Subcutaneous adipose tissue (tissue), 4 donors: ENCODE data around the gene EPS15. TPM values are rescaled to one million over a fixed set of nuclear protein-coding genes. Genes with fewer than 3 reads are reported as not detected.

ENCODE experiments used
- CTCF ChIP-seq: fragments of 450-650 bp; IDR thresholded peaks from one replicate; pipeline ENCODE4 v1.5.1; 2016; ENCODE audit warnings: low read depth, mild to moderate bottlenecking, control low read depth, antibody characterized with exemption, moderate library complexity
- total RNA-seq, 4 donors: library from RNA; depleted of rRNA; stranded (reverse); fragments of >200 nt; gene quantifications; one replicate each; pipeline ENCODE4 v1.1.0, GENCODE V29; 2016

EPS15 gene
- total RNA-seq, 4 donors from 2014 or later = 135 to 148 (median 145) TPM

- TF ChIP-seq CTCF = no peak
Measured at GRCh38 chr1:51435878-51436277, 83.2 kb downstream of the EPS15 start.

DNA sequence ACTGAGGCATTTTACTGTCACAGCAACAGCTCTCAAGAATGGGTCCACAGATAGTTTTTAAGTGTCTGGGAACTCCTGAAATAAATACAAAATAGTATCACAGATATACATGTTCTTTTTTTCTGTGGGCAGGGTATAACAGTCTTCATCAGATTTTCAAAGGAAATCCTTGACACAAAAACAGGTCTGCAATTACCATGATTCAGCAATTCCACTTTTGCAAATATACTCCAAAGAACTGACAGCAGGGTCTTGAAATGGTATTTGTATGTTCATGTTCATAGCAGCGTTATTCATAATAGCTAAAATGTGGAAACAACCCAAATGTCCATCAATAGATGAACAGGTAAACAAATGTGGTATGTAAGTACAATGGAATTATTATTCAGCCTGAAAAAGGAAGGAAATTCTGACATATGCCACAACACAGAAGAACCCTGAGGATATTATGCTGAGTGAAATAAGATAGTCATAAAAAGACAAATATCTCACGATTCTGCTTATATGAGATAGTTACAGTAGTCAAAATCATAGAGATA lies 85.0 kb downstream of the EPS15 start:
- TF ChIP-seq CTCF = no peak

DNA sequence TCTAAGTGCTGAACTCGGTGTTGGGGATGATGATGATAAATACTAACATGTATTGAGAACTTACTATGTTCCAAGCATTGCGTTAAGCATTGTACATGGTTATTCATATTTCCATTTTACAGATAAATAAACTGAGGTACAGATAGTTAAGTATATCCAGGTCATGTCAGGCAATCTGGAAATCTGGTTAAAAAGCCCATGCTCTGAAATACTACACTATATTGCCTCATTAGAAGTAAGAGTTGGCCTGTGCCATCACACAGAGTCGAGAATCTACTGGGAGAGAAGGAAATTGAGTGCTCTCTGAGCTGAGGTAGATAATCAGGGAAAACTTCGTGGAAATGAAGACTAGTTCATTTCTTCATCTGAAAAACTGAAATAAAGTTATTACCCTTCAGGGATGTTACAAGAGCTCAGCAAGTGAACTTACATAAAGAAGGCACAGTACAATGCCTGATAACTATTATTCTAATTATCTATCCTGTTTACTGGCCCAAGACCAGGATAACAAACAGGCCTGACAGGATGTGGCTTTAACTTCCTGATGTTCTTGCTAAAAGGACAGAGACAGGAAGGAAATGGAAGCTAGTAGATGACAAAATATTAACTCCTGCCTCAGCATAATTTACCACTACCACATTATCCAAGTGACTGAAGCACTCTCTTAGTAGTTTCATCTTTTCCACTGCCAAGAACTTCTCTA lies 85.6 kb downstream of the EPS15 start:
- TF ChIP-seq CTCF = no peak

DNA sequence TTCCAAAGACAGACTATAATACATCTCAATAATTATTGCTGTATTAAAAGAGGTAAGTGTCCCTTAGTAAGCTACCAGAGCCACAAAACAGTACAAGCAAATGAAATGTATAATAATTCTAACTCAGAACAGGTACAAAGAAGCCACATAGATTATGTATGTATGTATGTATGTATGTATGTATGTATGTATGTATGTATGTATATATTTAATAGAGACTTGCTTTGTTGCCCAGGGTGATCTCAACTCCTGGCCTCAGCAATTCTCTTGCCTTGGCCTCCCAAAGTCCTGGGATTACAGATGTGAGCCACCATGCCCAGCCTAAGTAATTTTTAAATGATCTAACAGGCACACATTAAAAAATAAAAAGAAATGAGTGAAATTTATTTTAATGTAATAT lies 86.9 kb downstream of the EPS15 start:
- no peak for TF ChIP-seq CTCF

- no peak for TF ChIP-seq CTCF
Measured at GRCh38 chr1:51427438-51427837, 91.6 kb downstream of the EPS15 start.

GRCh38 chr1:51425955-51426354 lies 93.1 kb downstream of the EPS15 start:
- TF ChIP-seq CTCF = no peak

- no peak for TF ChIP-seq CTCF
Measured at GRCh38 chr1:51425273-51425672, 93.8 kb downstream of the EPS15 start.
